ENCODE measurements around the gene SMOC2. TPM values are rescaled to one million over a fixed set of nuclear protein-coding genes. Genes with fewer than 3 reads are reported as not detected.

The SMOC2 gene
- polyA plus RNA-seq, 1 donor (not counting 4 experiments of a cell fraction or from before 2014, with no cell fraction given) = 1.1 TPM

- H3K79me2 ChIP-seq (ENCODE audit: control insufficient read depth, insufficient read depth, low read length) = no peaks in the 10 kb centered on the region
These were observed 190.6 kb downstream of the SMOC2 start for GRCh38 chr6:168631564-168631963.

GRCh38 chr6:168632694-168633093, 191.7 kb downstream of the SMOC2 start:
- Histone ChIP-seq H3K4me3 (ENCODE audit: control insufficient read depth in 2 of 3, extremely low read depth in 1 of 3, insufficient read depth in 2 of 3, low read depth in 1 of 3, low read length in 3 of 3) (no peak overlapping the region), H4K20me1 (ENCODE audit: control insufficient read depth, extremely low read depth, insufficient read depth, low read length) (no peaks in the 10 kb centered on the region), H3K4me1 (ENCODE audit: control insufficient read depth, extremely low read depth, insufficient read depth, low read length) (no peaks in the 10 kb centered on the region), H3K9me3 (ENCODE audit: control insufficient read depth, low read depth, low read length) (no peaks in the 10 kb centered on the region), H3K27ac (ENCODE audit: control insufficient read depth, insufficient read depth, low read length) (no peak overlapping the region), H3K9ac (ENCODE audit: control insufficient read depth, extremely low read depth, insufficient read depth, low read length) (no peak overlapping the region), H2AFZ (ENCODE audit: control insufficient read depth, low read length) (no peak overlapping the region), H3K79me2 (ENCODE audit: control insufficient read depth, insufficient read depth, low read length) (no peaks in the 10 kb centered on the region), H3K9me1 (ENCODE audit: control insufficient read depth, extremely low read depth, insufficient read depth, low read length) (no peaks in the 10 kb centered on the region), H3K27me3 (ENCODE audit: control insufficient read depth, extremely low read depth, insufficient read depth, low read length) (no peaks in the 10 kb centered on the region), H3K36me3 (ENCODE audit: control insufficient read depth in 2 of 2, extremely low read depth in 1 of 2, insufficient read depth in 2 of 2, low read length in 2 of 2) (no peaks in the 10 kb centered on the region), H3K4me2 (ENCODE audit: control insufficient read depth, extremely low read depth, insufficient read depth, low read depth, low read length) (no peak overlapping the region)
- dilution Hi-C loops (cut with MboI; ENCODE audit: extremely low pct_ligation_motif_present, low sequenced_read_pairs) = no loop called here
- FAIRE-seq (no peak), DNase-seq (ENCODE audit: low read depth, low spot score) (no peak)
- TF ChIP-seq CTCF (optimal IDR thresholded peaks at IDR 0.05 in 1 of 3, IDR thresholded peaks at IDR 0.05 in 1 of 3, conservative IDR thresholded peaks at IDR 0.05 in 1 of 3; ENCODE audit: extremely low read depth in 1 of 3, insufficient read depth in 2 of 3, low read length in 3 of 3) (no peak), EZH2 (IDR thresholded peaks at IDR 0.05; ENCODE audit: low read length) (no peak)

More at GRCh38 chr6:168631564-168631963, 190.6 kb downstream of the SMOC2 start:
- FAIRE-seq (no peak), DNase-seq (ENCODE audit: low read depth, low spot score) (no peak)
- no peaks in the 10 kb centered on the region for H4K20me1 ChIP-seq (ENCODE audit: control insufficient read depth, extremely low read depth, insufficient read depth, low read length)
- no peaks in the 10 kb centered on the region for H3K4me1 ChIP-seq (ENCODE audit: control insufficient read depth, extremely low read depth, insufficient read depth, low read length)
- H3K4me2 ChIP-seq (ENCODE audit: control insufficient read depth, extremely low read depth, insufficient read depth, low read depth, low read length) = no peak overlapping the region
- no peaks in the 10 kb centered on the region for H3K9me3 ChIP-seq (ENCODE audit: control insufficient read depth, low read depth, low read length)
- TF ChIP-seq CTCF (optimal IDR thresholded peaks at IDR 0.05 in 1 of 3, IDR thresholded peaks at IDR 0.05 in 1 of 3, conservative IDR thresholded peaks at IDR 0.05 in 1 of 3; ENCODE audit: extremely low read depth in 1 of 3, insufficient read depth in 2 of 3, low read length in 3 of 3) (no peak), EZH2 (IDR thresholded peaks at IDR 0.05; ENCODE audit: low read length) (no peak)
- no peaks in the 10 kb centered on the region for H3K36me3 ChIP-seq (ENCODE audit: control insufficient read depth in 2 of 2, extremely low read depth in 1 of 2, insufficient read depth in 2 of 2, low read length in 2 of 2)
- no peaks in the 10 kb centered on the region for H3K9me1 ChIP-seq (ENCODE audit: control insufficient read depth, extremely low read depth, insufficient read depth, low read length)
- H3K27ac ChIP-seq (ENCODE audit: control insufficient read depth, insufficient read depth, low read length) = no peak overlapping the region
- H2AFZ ChIP-seq (ENCODE audit: control insufficient read depth, low read length) = no peak overlapping the region
- no peak overlapping the region for H3K9ac ChIP-seq (ENCODE audit: control insufficient read depth, extremely low read depth, insufficient read depth, low read length)
- dilution Hi-C loops (cut with MboI; ENCODE audit: extremely low pct_ligation_motif_present, low sequenced_read_pairs) = no loop called here
- no peak overlapping the region for H3K4me3 ChIP-seq (ENCODE audit: control insufficient read depth in 2 of 3, extremely low read depth in 1 of 3, insufficient read depth in 2 of 3, low read depth in 1 of 3, low read length in 3 of 3)
- H3K27me3 ChIP-seq (ENCODE audit: control insufficient read depth, extremely low read depth, insufficient read depth, low read length) = no peaks in the 10 kb centered on the region
